H9 (cell line): Measurements from ENCODE around the gene DSE. TPM values are rescaled to one million over a fixed set of nuclear protein-coding genes. Genes with fewer than 3 reads are reported as not detected.

Experiments
- DNase-seq: peaks from one replicate; pipeline ENCODE4 v3.0.0-alpha.2; 2017
- H2AFZ ChIP-seq: one replicate; pipeline ENCODE4 v1.6.1; 2013; ENCODE audit warnings: mild to moderate bottlenecking, low read length, control low read depth, moderate library complexity
- H2AK5ac ChIP-seq: 2 replicates; pipeline ENCODE4 v1.6.1; 2013; ENCODE audit warnings: low read length, control low read depth, mixed read lengths; ENCODE audit not compliant: insufficient read length
- H2BK120ac ChIP-seq: one replicate; pipeline ENCODE4 v1.6.1; 2013; ENCODE audit warnings: low read depth, mild to moderate bottlenecking, low read length, control low read depth, inconsistent platforms; ENCODE audit not compliant: poor library complexity, severe bottlenecking
- H2BK12ac ChIP-seq: 2 replicates; pipeline ENCODE4 v1.6.1; 2013; ENCODE audit warnings: low read length, control low read depth, mixed read lengths, low read depth; ENCODE audit not compliant: insufficient read length
- H2BK15ac ChIP-seq: 2 replicates; pipeline ENCODE4 v1.6.1; 2013; ENCODE audit warnings: low read depth, low read length, control low read depth
- H2BK20ac ChIP-seq: one replicate; pipeline ENCODE4 v1.6.1; 2013; ENCODE audit warnings: low read depth, mild to moderate bottlenecking, low read length, control low read depth, inconsistent platforms; ENCODE audit not compliant: poor library complexity, severe bottlenecking
- H2BK5ac ChIP-seq: 2 replicates; pipeline ENCODE4 v1.6.1; 2013; ENCODE audit warnings: low read length, control low read depth, mixed read lengths; ENCODE audit not compliant: insufficient read length
- H3K14ac ChIP-seq: 2 replicates; pipeline ENCODE4 v1.6.1; 2013; ENCODE audit warnings: low read length, control low read depth; ENCODE audit not compliant: insufficient read depth
- H3K18ac ChIP-seq: 2 replicates; pipeline ENCODE4 v1.6.1; 2013; ENCODE audit warnings: low read depth, mild to moderate bottlenecking, mixed read lengths, low read length, control low read depth; ENCODE audit not compliant: insufficient read length
- H3K23ac ChIP-seq: 2 replicates; pipeline ENCODE4 v1.6.1; 2013; ENCODE audit warnings: low read length, control low read depth, mixed read lengths, low read depth; ENCODE audit not compliant: insufficient read length
- H3K23me2 ChIP-seq: 2 replicates; pipeline ENCODE4 v1.6.1; 2013; ENCODE audit warnings: low read depth, mild to moderate bottlenecking, mixed read lengths, low read length, control low read depth; ENCODE audit not compliant: insufficient read length, poor library complexity, severe bottlenecking
- H3K27ac ChIP-seq: 2 replicates; pipeline ENCODE4 v1.5.1; 2013; ENCODE audit warnings: low read length, control low read depth, mixed read lengths, low read depth; ENCODE audit not compliant: insufficient read length
- H3K27me3 ChIP-seq: 2 replicates; pipeline ENCODE4 v1.6.1; 2013; ENCODE audit warnings: low read length, control low read depth, inconsistent platforms; ENCODE audit not compliant: insufficient read depth
- H3K4ac ChIP-seq: 2 replicates; pipeline ENCODE4 v1.6.1; 2013; ENCODE audit warnings: low read depth, mild to moderate bottlenecking, control low read depth, inconsistent platforms, low read length, moderate library complexity
- H3K4me1 ChIP-seq: 2 replicates; pipeline ENCODE4 v1.6.1; 2013; ENCODE audit warnings: low read length, control low read depth, inconsistent platforms; ENCODE audit not compliant: insufficient read depth
- H3K4me2 ChIP-seq: 2 replicates; pipeline ENCODE4 v1.6.1; 2013; ENCODE audit warnings: low read length, control low read depth, mixed read lengths; ENCODE audit not compliant: insufficient read length, insufficient read depth
- H3K56ac ChIP-seq: 2 replicates; pipeline ENCODE4 v1.6.1; 2013; ENCODE audit warnings: low read depth, mild to moderate bottlenecking, mixed read lengths, low read length, control low read depth; ENCODE audit not compliant: insufficient read length
- H3K79me1 ChIP-seq: 2 replicates; pipeline ENCODE4 v1.6.1; 2013; ENCODE audit warnings: low read depth, mild to moderate bottlenecking, moderate library complexity, low read length, control low read depth, inconsistent platforms; ENCODE audit not compliant: insufficient read depth, poor library complexity, severe bottlenecking
- H3K79me2 ChIP-seq: 2 replicates; pipeline ENCODE4 v1.6.1; 2013; ENCODE audit warnings: low read length, control low read depth, inconsistent platforms; ENCODE audit not compliant: insufficient read depth
- H3K9ac ChIP-seq: 2 replicates; pipeline ENCODE4 v1.6.1; 2013; ENCODE audit warnings: low read length, control low read depth, mixed read lengths; ENCODE audit not compliant: insufficient read length; ENCODE audit errors: extremely low read depth
- H3K9me3 ChIP-seq: one replicate; pipeline ENCODE4 v1.6.1; 2013; ENCODE audit warnings: low read depth, low read length, inconsistent platforms; ENCODE audit not compliant: control insufficient read depth
- H3T11ph ChIP-seq: one replicate; pipeline ENCODE4 v1.6.1; 2013; ENCODE audit warnings: mild to moderate bottlenecking, low read length, control low read depth, inconsistent platforms
- H4K20me1 ChIP-seq: one replicate; pipeline ENCODE4 v1.6.1; 2013; ENCODE audit not compliant: control insufficient read depth, insufficient read length, insufficient read depth
- H4K5ac ChIP-seq: 2 replicates; pipeline ENCODE4 v1.6.1; 2013; ENCODE audit warnings: low read depth, mild to moderate bottlenecking, mixed read lengths, low read length, control low read depth; ENCODE audit not compliant: insufficient read length
- H4K8ac ChIP-seq: replicated peaks from 2 replicates; pipeline ENCODE4 v1.6.1; 2013; ENCODE audit warnings: low read length, control low read depth, mixed read lengths, low read depth; ENCODE audit not compliant: insufficient read length
- H4K91ac ChIP-seq: 2 replicates; pipeline ENCODE4 v1.6.1; 2013; ENCODE audit warnings: low read depth, mild to moderate bottlenecking, moderate library complexity, mixed read lengths, low read length, control low read depth; ENCODE audit not compliant: insufficient read length
- H3K27ac Mint-ChIP-seq, 3 experiments: 2 replicates in 2 of 3; 3 replicates in 1 of 3; pipeline ENCODE4 v1.8.0; 2020 to 2021; ENCODE audit warnings: mixed read lengths in 3 of 3, mild to moderate bottlenecking in 1 of 3, moderate library complexity in 1 of 3
- H3K27me3 Mint-ChIP-seq: 2 replicates; pipeline ENCODE4 v1.8.0; 2021; ENCODE audit warnings: low read depth, mild to moderate bottlenecking, moderate library complexity, mixed read lengths
- H3K36me3 Mint-ChIP-seq, 3 experiments: 2 replicates in 2 of 3; 3 replicates in 1 of 3; pipeline ENCODE4 v1.8.0; 2020 to 2021; ENCODE audit warnings: low read depth in 3 of 3, mixed read lengths in 3 of 3; ENCODE audit not compliant: insufficient read depth in 1 of 3
- H3K4me1 Mint-ChIP-seq, 2 experiments: 2 replicates each; pipeline ENCODE4 v1.8.0; 2020; ENCODE audit warnings: mixed read lengths in 2 of 2
- H3K4me3 Mint-ChIP-seq, 2 experiments: 2 replicates in 1 of 2; 3 replicates in 1 of 2; pipeline ENCODE4 v1.8.0; 2020 to 2021; ENCODE audit warnings: mild to moderate bottlenecking in 2 of 2, mixed read lengths in 2 of 2, moderate library complexity in 1 of 2
- H3K9me3 Mint-ChIP-seq, 2 experiments: 2 replicates in 1 of 2; 3 replicates in 1 of 2; pipeline ENCODE4 v1.8.0; 2020; ENCODE audit warnings: mild to moderate bottlenecking in 2 of 2, mixed read lengths in 2 of 2, moderate library complexity in 1 of 2
- CTCF ChIP-seq: fragments of 200-600 bp; sonication (generic); conservative IDR thresholded peaks from 3 replicates; pipeline ENCODE4 v1.8.0; 2021; ENCODE audit warnings: antibody characterized with exemption, mild to moderate bottlenecking
- WGBS: extraction: QIAGEN DNeasy Blood & Tissue Kit; methylation state at CpG from one replicate; pipeline ENCODE4 v1.1.7; 2013; ENCODE audit warnings: missing lambda C conversion rate, low lambda C conversion rate, mixed read lengths; ENCODE audit not compliant: insufficient read length; ENCODE audit errors: extremely low coverage; 5-methylcytosine and 5-hydroxymethylcytosine counted together
- total RNA-seq: library from RNA; stranded (reverse); gene quantifications from 2 replicates; pipeline ENCODE4 v1.2.1, GENCODE V29; 2021

The DSE gene
- total RNA-seq, 1 experiment from 2014 or later: 45.6 TPM

GRCh38 chr6:116476002-116476678 lies 105.4 kb downstream of the DSE start:
- Histone ChIP-seq H3K9me3 (no peaks in the 10 kb centered on the region), H4K91ac (no peak overlapping the region), H3K27me3 (no peaks in the 10 kb centered on the region), H4K5ac (no peak overlapping the region), H3T11ph (no peak overlapping the region), H3K23ac (no peak overlapping the region), H4K20me1 (no peaks in the 10 kb centered on the region), H3K4me2 (no peak overlapping the region), H2AK5ac (no peak overlapping the region), H2BK5ac (no peak overlapping the region), H2BK120ac (no peak overlapping the region), H3K4me1 (no peaks in the 10 kb centered on the region), H3K23me2 (no peaks in the 10 kb centered on the region), H3K18ac (no peak overlapping the region), H2AFZ (no peak overlapping the region), H4K8ac (no peak overlapping the region), H3K9ac (no peak overlapping the region), H2BK20ac (no peak overlapping the region), H3K27ac (no peak overlapping the region), H2BK12ac (no peak overlapping the region), H3K79me2 (no peaks in the 10 kb centered on the region), H3K56ac (no peak overlapping the region), H3K4ac (no peak overlapping the region), H2BK15ac (no peak overlapping the region), H3K79me1 (no peaks in the 10 kb centered on the region), H3K14ac (no peak overlapping the region)
- no peak for DNase-seq
- H3K27ac Mint-ChIP-seq: no peak overlapping the region
- no peak overlapping the region for H3K4me3 Mint-ChIP-seq
- H3K4me1 Mint-ChIP-seq: peaks cover 0 to 2% of the 10 kb centered on the region in 2 experiments; a peak in 2 of 4 replicates
- no peaks in the 10 kb centered on the region for H3K27me3 Mint-ChIP-seq
- H3K36me3 Mint-ChIP-seq: no peaks in the 10 kb centered on the region
- TF ChIP-seq CTCF: no peak
- WGBS: no CpG with 5 or more reads among the region's 5 CpGs
- H3K9me3 Mint-ChIP-seq: no peaks in the 10 kb centered on the region
